GM21423 (cell line): ENCODE measurements around the gene TADA2A.
"Not testable (repeated sequence)": the region's sequence is repeated elsewhere in the genome, so short reads cannot be mapped to it uniquely, and the experiment has no call there.

Experiments
- ATAC-seq: cut with Tn5 transposase; IDR thresholded peaks from one replicate; pipeline ENCODE4 v1.9.1; 2021; ENCODE audit warnings: mild to moderate bottlenecking, moderate library complexity; ENCODE audit not compliant: unreplicated experiment

TADA2A gene

DNA sequence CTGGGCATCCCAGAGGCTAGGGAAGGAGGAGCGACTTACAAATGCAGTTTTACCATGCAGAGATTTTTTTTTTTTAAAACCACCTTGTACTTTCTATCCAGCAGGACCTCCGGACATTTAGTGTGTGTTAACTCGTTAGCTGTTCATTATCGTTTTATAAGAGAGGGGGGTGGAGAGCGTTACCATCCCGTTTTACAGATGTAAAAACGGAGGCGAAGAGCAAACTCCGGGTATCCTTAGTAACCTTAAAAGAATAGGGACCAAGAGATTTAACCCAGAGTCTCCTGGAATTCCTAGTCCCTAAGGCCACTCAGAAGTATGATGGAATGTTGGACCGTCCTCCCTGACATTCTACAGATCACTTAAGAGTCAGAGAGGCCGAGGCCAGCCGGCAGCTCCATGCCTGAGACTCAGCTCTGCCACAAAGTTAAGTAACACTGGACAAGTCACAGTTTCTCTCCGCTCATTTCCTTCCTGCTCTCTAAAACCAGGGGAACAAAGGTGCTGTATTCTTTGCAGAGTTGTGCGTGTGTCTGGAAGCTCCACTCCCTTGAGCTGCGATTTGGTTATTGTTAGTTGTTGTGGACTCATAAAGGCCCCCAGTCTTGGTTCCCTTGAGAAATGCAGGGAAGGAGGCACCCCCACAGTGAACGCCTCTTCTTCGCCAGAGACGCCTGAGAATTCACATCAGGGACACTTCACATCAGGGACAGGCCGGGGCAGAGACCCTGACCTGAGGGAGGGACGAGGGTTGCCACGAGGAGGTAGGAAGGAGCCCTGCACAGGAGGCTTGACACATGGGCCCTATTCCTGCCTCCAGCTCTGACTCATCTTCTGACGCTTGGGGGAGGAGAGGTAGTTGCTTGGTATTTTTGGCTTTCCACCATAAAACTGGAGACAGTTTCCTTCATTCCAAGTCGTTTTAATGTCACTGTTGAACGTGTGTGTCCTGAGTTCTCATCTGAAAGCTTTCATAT, 84.2 kb downstream of the TADA2A start:
- no peak for ATAC-seq

DNA sequence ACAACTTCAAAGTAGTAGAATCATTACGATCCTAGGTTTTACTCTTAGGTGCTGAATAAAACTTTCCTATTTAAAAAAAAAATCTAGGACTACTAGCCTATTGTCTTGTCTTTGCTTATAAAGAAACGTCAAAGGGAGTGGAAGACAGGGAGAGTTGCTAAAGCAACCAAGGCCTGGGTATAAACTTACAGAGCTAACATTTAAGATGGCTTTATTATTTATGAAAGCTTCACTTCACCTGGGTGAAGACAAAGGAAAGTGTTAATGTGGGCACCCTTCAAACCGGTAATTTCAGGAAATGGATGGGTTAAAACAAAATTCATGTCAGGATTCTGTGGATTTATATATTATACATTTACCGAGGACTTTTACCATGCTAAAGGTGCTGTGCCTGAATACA, 85.5 kb downstream of the TADA2A start:
- no peak for ATAC-seq

GRCh38 chr17:37493249-37494027, 86.8 kb downstream of the TADA2A start:
- no peak for ATAC-seq

GRCh38 chr17:37494401-37494831, 87.7 kb downstream of the TADA2A start:
- no peak for ATAC-seq

GRCh38 chr17:37494971-37495370, 88.3 kb downstream of the TADA2A start:
- ATAC-seq = no peak

GRCh38 chr17:37500378-37500777, 93.7 kb downstream of the TADA2A start:
- ATAC-seq = no peak

GRCh38 chr17:37502009-37502936, 95.6 kb downstream of the TADA2A start:
- ATAC-seq = no peak

- no peak for ATAC-seq
Observed at GRCh38 chr17:37503148-37503547, 96.5 kb downstream of the TADA2A start.

DNA sequence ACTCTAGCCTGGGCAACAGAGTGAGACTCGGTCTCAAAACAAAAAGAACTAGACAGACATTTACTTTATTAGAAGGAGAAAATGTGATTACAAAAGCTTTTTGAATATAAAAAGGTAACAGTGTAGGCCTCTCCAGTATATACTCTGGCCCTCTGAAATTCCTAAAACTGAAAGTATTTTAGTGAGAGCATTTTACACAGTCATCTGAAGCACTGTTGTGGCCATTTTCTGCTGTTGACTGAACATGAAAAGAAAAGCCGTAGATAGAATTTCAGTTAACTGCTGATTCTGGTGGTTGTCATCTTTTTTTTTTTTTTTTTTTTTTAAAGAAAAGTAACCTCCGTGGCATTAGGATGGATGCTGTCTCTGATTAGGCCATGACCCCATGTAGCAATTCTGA, 98.6 kb downstream of the TADA2A start:
- no peak for ATAC-seq

DNA sequence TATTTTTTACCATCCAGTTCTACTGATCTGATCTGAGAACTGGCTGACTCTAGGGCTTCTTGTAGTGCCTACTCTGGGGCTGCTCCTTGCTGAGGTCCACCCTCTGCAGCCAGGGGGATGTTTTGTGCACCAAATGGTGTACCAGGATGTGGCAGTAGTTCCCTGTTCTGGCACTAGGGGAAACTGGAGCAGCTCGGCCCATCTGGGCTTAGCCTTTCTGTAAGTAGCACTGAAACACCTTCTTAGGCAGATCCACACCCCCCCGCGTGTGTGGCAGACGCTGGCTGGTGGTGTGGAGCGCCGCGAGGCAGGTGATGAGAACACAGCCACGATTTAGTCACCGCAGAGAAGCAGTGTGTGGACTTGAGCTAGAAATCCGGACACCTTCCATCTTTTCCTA, 100.0 kb downstream of the TADA2A start:
- no peak for ATAC-seq

DNA sequence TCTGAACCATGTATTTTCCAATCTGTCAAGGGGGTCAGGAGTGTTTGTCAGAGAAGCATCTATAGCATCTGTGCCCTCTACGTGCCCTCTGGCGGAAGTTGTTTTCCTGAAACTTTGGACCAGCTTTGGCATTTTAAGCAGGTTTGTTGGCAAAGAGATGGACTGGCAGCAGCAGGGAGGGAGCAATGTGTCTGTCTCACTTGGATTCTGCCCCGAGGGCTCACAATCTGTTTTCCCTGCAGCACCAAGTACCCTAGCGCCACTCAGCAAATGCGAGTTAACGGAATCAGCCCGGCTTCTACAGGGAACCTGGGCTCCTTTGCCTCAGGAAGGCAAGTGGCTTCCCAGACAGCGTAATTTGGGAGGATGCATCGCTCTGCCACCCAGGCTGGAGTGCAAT, 100.4 kb downstream of the TADA2A start:
- ATAC-seq = no peak

- no peak for ATAC-seq
Observed at GRCh38 chr17:37510056-37510455, 103.4 kb downstream of the TADA2A start.

DNA sequence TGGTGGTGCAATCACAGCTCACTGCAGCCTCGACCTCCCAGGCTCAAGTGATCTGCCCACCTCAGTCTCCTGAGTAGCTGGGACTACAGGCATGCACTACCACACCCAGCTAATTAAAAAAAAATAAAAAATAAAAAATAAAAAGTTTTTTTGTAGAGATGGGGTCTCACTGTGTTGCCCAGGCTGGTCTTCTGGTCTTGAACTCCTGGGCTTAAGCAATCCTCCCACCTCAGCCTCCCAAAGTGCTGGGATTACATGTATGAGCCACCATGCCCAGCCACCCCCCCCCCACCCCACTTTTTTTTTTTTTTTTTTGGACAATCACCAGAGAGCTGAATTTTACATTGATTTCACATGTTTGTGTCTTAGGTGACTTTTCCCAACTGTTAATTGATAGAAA, 105.0 kb downstream of the TADA2A start:
- ATAC-seq = not testable (repeated sequence)

DNA sequence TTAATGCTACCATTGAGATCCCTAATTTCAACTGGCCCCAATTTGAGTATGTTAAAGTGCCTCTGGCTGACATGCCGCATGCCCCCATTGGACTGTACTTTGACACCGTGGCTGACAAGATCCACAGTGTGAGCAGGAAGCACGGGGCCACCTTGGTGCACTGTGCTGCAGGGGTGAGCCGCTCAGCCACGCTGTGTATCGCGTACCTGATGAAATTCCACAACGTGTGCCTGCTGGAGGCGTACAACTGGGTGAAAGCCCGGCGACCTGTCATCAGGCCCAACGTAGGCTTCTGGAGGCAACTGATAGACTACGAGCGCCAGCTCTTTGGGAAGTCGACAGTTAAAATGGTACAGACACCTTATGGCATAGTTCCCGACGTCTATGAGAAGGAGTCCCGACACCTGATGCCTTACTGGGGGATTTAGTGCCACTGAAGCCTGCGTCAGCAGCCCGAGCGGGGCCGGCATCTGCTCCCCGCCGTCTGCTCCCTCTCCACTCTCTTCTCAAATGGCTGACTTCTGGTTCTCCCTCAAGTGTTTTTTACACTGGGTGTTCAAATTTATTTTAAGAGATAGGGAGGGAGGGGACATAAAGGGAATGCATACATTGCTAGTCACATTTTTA, 105.9 kb downstream of the TADA2A start:
- ATAC-seq = no peak

DNA sequence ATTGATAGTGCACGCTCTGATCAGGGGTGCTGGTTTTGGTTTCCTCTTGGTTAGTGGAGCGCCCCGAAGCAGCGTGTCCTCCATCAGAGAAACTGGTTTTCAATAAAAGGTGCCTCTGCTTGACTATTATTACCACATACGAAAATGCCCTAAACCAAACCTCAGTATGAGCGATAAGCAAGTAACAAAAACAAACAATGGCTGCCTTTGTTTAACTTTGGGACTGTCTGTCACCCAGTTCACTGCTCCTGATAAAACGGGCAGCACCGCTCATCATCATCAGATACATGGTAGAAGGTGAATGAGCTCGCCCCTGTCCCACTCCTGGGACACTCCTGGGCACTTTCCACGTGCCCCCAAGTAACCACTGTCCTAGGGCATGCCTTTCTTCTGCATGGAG, 107.0 kb downstream of the TADA2A start:
- ATAC-seq = no peak

DNA sequence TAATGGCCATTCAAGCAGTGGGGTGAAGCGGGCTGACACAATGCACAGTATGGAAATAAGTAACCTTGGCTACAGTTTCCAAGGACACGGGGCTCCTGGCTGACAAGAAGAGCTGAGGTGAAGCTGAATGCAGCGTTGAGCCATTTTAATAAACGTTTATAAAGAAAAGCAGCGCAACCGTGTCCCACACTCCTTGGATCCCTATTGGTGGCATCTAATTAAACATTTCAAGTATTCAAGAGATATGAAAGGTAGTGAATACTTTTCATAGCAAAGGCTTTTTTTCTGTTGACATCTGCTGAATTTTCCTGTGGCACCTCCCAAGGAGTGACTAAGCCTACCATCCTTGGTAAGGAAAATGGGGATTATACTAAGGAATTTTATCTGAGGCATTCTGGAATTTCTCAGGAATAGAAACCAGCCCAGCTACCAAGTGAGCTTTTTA, 109.5 kb downstream of the TADA2A start:
- ATAC-seq = no peak

DNA sequence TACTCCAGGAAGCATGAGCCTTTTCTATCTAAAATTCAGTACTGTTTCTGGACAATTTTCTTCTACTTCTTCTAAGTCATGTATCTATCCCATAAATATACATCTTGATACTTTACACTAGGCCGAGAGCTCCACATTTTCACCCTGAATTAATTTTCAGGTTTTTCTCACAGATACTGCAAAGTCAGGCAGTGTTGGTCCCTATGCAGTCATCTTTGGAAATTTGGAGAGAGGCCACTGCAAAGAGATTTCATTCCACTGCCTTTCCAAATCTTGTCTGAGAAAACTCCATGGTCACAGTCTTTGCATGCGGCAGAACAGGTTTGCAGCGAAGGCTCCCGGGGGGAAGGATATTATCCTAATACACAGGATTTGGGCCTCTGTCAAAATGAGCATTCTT, 111.2 kb downstream of the TADA2A start:
- ATAC-seq = no peak

DNA sequence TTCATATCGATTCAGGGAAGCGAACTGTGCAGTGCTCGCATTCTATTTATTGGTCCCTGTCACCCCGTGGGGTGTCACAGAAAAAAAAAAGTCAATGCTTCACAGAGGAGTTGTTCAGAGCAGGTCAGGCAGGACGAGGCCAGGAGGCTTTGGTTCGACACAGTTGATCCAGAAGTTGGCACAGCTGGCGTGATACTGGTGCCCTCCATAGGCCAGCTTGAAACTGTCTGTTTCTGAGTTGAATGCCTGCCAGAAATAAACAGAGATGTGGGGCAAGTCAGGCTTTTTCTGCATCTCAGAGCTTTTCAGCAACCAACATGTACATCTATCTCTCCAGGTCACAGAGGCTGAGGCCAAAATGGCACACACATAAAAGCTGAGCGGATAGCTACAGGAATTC, 112.1 kb downstream of the TADA2A start:
- ATAC-seq = no peak

GRCh38 chr17:37519251-37519985, 112.7 kb downstream of the TADA2A start:
- no peak for ATAC-seq

DNA sequence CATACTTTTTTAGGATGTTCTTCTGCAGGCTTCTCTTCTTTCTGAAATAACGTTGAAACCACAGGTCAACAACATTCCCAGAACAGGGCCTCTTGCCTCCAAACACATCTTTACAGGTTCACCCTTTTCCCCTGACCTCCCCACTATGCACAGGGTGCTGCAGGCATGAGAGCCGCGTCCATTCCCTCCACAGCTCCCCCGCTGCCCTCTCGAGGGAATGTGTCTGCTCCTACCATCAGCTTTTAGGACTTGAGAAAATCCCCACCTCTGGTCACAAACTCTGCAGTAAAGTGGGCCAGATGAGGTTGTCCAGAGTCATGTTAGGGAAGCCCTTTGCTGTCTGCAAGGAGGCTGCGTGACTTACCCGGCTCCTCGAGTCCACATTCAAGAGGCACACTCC, 113.5 kb downstream of the TADA2A start:
- no peak for ATAC-seq
